GM18511 (cell line): Measurements from ENCODE around the gene RAC2.
"Not testable (repeated sequence)": the region's sequence is repeated elsewhere in the genome, so short reads cannot be mapped to it uniquely, and the experiment has no call there.

ENCODE experiments used
- ATAC-seq: cut with Tn5 transposase; IDR thresholded peaks from one replicate; pipeline ENCODE4 v1.9.1; 2021; ENCODE audit warnings: mild to moderate bottlenecking, moderate library complexity; ENCODE audit not compliant: unreplicated experiment

The RAC2 gene

GRCh38 chr22:37256075-37256726 is 12.1 kb upstream of the RAC2 start:
- no peak for ATAC-seq

GRCh38 chr22:37255558-37256006 is 11.5 kb upstream of the RAC2 start:
- no peak for ATAC-seq

DNA sequence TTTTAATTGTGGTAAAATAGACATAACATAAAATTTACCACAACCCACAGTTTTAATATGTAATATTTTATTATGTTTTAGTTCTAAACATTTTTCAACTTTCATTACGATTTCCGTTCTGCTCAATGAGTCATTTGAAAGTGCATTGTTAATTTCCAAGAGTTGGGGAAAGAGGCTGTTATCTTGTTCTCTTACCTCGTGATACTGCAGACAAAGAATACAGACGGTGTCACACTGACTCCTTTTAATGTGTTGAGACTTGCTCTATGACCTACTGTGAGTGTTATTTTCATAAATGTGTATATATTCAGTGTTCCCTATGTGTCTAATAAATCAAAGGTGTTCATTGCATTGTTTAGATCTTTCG is 10.8 kb upstream of the RAC2 start:
- ATAC-seq = no peak

DNA sequence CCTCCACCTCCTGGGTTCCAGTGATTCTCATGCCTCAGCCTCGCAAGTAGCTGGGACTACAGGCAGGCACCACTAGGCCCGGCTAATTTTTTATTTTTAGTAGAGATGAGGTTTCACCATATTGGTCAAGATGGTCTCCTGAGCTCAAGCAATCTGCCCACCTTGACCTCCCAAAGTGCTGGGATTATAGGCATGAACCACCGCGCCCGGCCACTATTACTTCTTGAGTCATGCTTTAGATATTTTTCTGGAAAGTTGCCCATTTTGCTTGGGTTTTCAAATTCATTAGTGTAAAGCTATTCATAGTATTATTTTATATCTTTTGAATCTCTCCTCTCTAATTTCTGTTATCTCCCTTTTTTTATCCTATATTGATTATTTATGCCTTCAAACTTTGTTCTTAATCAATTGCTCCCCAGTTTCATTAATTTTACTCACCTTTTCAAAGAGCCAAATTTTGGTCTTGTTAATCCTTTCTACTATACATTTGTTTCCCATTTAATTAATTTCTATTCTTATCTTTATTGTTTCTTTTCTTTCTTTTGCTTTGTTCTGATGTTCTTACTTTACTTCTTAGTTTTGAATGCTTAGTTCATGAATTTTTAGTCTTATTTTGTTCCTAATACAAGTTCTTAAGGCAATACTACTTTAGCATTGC is 10.3 kb upstream of the RAC2 start:
- ATAC-seq = no peak

- no peak for ATAC-seq
Observed at GRCh38 chr22:37253126-37253660, 9.1 kb upstream of the RAC2 start.

DNA sequence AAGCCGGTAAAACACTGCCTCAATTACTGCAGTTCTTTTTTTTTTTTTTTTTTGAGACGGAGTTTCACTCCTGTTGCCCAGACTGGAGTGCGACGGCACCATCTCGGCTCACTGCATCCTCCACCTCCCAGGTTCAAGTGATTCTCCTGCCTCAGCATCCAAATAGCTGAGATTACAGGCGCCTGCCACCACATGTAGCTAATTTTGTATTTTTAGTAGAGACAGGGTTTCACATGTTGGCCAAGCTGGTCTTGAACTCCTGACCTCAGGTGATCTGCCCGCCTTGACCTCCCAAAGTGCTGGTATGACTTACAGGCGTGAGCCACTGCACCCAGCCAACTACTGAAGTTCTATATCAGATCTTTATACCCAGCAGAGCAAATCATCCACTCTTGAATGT is 7.8 kb upstream of the RAC2 start:
- not testable (repeated sequence) for ATAC-seq

DNA sequence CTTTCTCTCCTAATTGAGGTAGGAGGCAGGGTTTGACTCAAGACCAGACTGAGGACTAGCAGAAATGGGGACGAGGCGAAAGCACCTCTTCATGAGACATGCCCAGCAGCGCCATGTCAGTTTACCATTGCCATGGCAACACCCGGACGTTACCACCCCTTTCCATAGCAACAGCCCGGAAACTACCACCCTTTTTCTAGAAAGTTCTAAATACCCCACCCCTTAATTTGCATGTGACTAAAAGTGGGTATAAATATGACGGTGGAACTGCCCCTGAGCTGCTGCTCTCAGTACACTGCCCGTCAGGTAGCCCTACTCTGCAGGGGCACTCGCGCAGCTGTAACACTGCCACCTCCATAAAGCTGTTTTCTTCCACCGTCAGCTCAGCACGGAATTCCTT is 5.9 kb upstream of the RAC2 start:
- ATAC-seq = no peak

DNA sequence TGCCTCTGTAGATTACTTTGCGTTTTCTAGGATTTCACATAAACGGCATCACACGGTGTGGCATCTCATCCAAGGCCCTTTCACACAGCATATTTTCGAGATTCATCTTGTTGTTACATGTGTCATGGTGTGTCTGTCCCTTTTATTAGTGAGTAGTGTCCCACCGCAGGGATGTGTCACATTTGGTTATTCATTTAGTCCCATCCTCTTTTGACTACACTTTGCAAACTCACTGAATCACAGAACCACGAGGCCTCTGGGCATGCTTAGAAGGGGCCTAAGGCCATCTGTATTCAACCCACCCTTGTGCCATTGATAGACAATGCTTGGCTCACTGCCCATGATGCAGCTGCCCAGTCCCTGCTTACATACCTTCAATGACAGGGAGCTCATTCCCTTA is 4.2 kb upstream of the RAC2 start:
- ATAC-seq = no peak

DNA sequence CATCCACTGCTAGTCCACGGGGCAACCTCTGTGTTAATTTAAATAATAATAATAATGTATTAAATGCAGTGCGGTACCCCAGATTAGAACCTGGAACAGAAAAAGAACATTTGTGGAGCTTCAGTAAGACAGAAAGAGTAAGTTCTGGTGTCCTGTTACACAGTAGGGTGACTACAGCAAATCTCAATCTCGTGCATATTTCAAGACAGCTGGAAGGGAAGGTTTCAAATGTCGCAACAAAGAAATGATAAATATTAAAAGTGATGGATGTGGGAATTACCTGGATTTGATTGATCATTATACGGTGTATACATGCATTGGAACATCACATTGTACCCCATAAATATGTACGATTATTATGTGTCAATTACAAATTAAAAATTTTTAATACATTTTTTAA is 1.7 kb upstream of the RAC2 start:
- no peak for ATAC-seq

- no peak for ATAC-seq
Observed at GRCh38 chr22:37244922-37245722, 1.1 kb upstream of the RAC2 start.

- ATAC-seq = peak; percentile 9
Observed at GRCh38 chr22:37243402-37244113, 511 bp downstream of the RAC2 start.

GRCh38 chr22:37242395-37242918 is 1.6 kb downstream of the RAC2 start:
- peak; percentile 76 for ATAC-seq

DNA sequence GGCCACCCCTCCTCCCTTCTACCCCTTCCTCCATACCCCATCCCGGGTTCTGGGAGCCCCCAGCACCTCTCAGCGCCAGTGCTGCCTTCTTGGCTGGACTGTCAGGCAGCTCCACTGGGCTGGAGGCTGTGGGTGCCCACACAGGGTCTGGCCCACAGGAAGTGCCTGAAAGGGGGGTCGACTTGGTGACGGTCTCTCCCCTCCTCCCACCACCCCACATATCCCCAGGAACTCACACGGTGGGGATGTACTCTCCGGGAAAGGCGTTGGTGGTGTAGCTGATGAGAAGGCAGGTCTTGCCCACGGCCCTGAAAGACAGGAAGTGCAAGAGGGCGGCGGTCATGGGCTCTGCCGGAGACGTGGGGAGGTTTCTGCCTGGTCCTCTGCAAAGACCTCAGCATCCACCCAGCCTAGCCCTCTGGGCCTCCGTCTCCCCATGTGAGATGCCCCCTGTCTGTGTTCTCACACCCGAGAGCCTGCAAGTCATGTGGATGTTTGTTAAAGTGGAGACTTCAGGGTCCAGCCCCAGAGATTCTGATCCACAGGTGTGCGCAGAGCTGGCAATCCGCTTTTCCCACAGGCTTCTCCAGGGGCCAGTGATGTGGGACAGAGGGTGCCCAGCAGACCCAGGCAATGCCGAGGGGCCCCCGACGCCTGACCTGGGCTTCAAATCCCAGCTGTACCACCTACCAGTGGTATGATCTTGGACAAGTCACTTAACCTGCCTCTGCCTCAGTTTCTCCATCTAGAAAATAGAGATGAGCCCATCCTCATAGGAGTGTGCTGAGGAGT is 2.5 kb downstream of the RAC2 start:
- no peak for ATAC-seq

DNA sequence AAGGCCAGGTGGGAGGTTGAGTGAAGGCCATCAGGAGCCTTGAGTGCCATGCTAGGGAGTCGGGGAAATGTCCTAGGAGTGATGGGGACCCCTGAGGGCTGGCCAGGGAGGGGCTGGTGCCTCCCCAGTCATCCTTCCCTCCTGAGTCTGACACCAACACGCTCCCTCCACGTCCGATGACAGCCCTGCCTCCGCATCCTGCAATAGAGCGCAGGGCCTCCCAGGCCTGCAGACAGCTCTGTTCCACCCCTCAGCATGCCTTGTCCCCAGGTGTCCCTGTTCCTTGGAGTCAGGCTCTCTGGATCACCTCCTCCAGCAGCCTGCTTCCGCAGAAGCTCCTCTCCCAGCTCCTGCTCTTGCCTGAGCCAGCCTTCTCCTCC is 3.1 kb downstream of the RAC2 start:
- ATAC-seq = no peak

GRCh38 chr22:37240240-37240940 is 3.7 kb downstream of the RAC2 start:
- ATAC-seq = no peak

DNA sequence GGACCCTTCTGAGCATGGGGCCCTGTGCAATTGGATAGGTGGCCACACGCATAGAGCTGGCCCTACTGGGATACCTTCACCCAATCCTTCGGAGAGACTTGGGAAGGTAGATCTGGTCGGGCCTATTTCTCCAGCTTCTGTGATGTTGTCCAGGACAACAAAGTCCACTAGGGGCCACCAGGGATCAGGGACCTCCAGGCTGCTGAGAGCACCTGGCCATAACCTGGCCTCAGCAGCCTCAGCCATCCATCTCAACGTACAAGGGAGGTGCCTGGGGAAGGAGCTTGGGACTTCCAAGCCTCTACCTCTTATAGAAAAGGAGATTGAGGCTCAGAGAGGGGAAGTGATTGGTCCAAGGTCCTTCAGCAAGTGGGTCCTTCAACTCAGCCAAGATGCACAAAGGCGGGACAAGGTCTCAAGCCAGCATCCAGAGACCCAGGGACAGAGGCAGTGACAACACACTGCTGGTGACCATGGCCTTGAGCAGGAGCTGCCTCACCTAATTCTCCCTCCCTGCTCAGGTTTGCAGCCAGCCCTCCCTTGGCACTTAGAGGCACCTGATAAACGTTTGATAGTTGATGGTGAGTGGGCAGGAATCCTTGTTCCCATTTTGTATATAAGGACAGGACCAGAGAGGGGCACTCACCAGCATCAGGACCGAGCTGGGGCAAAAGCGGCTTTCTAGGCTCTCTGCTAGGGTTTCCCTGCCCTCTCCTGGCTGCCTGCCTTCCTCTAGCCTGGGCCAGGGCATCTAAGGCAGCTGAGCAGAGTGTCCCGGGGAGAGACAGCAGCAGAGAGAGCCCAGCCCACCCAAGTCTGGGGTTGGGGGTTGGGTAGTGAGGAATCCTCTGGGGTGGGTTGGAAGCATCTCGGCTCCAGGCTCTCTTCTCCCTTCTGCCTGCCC is 4.5 kb downstream of the RAC2 start:
- no peak for ATAC-seq

- no peak for ATAC-seq
Observed at GRCh38 chr22:37237371-37238268, 6.4 kb downstream of the RAC2 start.
